HG03439 (cell line): ENCODE measurements around the gene SMTN.

Experiments used
- ATAC-seq: cut with Tn5 transposase; IDR thresholded peaks from one replicate; pipeline ENCODE4 v1.9.1; 2021; ENCODE audit warnings: mild to moderate bottlenecking, moderate library complexity; ENCODE audit not compliant: unreplicated experiment

SMTN gene

DNA sequence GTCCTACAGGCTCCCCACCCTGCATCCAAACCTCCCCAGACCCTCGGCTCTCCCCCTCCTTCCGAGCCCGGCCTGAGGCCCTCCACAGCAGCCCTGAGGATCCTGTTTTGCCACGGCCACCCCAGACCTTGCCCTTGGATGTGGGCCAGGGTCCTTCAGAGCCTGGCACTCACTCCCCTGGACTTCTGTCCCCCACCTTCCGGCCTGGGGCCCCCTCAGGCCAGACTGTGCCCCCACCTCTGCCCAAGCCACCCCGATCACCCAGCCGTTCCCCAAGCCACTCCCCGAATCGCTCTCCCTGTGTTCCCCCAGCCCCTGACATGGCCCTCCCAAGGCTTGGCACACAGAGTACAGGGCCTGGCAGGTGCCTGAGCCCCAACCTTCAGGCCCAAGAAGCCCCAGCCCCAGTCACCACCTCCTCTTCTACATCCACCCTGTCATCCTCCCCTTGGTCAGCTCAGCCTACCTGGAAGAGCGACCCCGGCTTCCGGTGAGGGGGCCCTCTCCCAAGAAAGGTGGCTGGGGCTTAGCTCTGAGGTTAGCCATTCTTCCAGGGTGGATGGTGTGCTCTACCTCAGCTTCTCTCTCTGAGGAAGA is 44.5 kb downstream of the SMTN start:
- no peak for ATAC-seq

DNA sequence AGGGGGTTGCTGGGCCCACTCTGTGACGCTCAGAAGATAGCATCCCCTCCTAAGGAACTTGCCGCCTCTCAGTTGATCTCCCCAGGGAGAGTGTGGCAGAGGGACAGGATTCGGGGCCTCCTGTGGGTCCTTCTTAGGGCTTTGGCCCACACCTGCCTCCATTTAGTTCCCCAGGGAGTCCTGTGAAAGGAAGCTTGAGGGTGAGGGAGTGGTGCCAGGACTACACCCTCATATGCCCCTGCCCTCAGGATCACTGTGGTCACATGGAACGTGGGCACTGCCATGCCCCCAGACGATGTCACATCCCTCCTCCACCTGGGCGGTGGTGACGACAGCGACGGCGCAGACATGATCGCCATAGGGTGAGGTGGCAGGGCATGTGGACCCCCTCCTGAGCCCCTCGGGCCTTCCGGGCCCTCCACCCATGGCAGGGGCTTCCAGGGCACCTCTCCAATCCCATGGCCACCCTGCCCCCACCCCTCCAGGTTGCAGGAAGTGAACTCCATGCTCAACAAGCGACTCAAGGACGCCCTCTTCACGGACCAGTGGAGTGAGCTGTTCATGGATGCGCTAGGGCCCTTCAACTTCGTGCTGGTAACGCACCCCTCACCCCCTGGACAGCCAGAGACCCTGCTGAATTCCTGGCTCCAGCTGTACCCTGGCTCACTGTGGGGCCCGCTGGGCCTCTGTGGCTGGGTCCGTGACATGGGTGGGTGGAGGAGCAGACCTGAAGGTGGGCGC is 45.2 kb downstream of the SMTN start:
- ATAC-seq, result no peak

DNA sequence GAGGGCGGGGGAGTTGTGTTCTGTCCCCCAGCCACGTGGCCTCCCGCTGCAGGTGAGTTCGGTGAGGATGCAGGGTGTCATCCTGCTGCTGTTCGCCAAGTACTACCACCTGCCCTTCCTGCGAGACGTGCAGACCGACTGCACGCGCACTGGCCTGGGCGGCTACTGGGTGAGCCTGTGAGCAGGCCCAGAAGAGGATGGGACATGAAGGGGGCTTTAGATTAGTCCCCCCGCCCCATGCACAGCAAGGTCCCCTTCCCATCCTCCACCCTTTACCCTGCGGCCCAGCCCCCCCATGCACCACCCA is 45.7 kb downstream of the SMTN start:
- ATAC-seq, result no peak

DNA sequence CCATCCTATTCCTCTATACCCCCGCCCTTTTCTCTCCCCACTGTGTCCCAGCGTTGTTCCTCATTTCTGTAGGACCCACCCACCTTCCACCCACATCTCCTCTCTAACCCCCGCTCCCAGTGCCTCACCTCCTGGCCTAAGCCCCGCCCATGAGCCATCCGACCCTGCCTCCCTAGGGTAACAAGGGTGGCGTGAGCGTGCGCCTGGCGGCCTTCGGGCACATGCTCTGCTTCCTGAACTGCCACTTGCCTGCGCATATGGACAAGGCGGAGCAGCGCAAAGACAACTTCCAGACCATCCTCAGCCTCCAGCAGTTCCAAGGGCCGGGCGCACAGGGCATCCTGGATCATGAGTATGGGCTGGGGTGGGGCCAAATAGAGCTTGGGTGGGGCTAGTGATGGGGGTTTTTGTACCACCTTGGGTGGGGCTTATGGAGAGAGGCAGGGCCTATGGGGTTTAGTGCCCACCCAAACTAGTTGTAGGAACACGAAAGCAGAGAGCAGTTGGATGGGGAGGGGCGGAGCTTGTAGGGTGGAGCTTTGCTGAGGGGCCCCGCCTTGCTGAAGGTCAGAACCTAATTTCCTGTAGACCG is 46.2 kb downstream of the SMTN start:
- ATAC-seq, result no peak

DNA sequence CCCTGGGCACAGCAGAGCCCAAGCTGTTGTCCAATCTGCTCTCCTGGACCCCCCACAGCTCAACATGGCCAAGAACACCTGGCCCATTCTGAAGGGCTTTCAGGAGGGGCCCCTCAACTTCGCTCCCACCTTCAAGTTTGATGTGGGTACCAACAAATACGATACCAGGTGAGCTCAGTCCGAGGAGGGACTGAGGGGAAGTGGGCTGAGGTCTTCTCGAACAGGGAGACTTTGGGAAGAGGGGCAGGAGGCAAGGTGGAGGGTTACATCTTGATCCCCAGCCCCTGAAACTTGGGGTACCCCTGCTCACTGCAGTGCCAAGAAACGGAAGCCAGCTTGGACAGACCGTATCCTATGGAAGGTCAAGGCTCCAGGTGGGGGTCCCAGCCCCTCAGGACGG is 47.0 kb downstream of the SMTN start:
- no peak for ATAC-seq

DNA sequence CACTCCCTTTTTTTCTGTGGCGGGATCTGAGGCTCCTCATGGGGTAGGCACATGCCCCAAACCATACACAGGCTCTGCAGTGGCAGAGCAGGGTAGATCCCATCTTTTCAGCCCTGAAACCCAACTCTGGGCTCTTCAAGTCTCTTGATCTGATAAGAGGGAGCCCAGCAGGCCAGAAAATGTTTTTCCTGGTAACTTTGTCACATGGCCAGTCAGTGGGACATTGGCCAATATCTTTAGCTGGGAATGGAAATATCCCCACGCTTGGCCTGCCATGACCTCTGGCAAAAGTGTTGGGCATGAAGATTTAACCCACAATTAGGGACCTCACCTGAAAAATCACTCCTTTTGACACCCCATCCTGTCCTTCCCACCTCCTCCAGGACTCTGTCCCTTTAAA is 49.8 kb downstream of the SMTN start:
- ATAC-seq, result no peak

DNA sequence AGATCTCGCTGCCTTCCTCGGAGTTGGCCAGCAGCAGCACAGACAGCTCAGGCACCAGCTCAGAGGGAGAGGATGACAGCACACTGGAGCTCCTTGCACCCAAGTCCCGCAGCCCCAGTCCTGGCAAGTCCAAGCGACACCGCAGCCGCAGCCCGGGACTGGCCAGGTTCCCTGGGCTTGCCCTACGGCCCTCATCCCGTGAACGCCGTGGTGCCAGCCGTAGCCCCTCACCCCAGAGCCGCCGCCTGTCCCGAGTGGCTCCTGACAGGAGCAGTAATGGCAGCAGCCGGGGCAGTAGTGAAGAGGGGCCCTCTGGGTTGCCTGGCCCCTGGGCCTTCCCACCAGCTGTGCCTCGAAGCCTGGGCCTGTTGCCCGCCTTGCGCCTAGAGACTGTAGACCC is 52.8 kb downstream of the SMTN start:
- ATAC-seq, result no peak

DNA sequence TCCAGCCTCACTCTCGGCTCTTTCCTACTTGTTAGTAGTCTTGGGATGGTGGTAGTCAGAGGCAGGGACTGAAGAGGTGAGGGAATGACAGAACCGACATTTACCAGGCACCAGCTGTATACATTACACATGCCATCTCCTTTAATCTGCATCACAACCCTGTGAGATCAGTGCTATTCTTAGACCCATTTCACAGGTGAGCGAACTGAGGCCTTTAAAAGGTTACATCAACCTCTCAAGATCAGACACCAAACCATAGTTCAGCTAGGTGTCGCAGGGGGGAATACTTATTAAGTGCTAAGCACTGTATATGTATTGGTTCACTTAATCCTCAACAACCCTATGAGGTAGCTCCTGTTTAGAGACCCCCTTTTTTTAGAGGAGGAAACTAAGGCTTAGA is 53.6 kb downstream of the SMTN start:
- no peak for ATAC-seq

DNA sequence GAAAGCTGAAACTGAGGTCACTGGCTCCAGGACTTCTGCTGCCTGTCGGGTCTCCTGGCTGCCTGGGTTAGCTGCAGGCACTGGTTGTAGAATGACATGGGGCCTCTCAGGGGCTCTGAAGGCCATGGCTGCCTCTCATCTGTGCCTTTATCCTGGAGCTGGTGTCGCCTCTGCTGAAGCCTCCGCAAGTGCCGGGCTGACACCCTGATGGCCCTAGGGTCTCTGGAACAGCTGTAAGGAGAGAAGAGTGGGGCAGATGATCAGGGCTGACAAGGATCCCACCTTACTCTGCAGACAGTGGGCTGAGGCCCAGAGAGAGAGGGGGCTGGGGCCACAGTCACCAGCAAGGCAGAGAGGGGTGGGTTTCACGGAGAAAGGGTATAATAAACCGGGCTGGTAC is 54.6 kb downstream of the SMTN start:
- no peak for ATAC-seq

DNA sequence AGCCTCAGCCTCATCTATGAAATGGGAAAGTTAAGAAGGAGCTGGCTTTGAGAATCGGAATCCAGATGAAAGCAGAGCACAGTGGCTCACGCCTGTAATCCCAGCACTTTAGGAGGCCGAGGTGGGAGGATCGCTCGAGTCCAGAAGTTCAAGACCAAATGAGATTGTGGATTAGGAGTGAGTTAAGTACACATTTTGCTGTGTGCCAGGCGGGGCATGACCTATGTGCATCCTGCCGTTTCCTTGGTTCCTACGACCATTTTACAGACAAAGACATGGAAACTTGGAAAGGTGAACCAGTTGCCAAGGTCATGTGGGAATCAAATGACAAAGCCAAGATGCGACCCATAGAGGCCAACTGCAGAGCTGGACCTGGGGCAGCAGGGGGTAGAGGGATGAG is 55.0 kb downstream of the SMTN start:
- ATAC-seq, result no peak

DNA sequence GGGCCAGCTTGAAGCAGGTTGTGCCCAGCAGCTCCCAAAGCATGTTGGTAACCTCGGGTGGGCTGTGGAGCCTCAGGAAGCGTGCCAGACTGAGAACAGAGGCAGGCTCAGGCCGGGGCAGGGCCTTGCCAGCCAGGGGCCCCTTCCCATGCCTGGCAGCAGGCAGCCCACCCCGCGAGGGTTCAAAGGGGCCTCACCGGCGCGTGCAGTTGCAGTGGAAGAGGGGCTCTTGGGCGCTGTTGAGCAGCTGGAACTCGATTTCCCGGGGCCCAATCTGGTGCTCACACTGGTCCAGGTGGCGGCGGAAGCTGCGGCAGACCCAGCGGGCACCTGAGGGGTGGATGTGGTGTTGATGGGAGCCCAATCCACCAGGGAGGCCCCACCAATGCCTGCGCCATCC is 55.6 kb downstream of the SMTN start:
- no peak for ATAC-seq

DNA sequence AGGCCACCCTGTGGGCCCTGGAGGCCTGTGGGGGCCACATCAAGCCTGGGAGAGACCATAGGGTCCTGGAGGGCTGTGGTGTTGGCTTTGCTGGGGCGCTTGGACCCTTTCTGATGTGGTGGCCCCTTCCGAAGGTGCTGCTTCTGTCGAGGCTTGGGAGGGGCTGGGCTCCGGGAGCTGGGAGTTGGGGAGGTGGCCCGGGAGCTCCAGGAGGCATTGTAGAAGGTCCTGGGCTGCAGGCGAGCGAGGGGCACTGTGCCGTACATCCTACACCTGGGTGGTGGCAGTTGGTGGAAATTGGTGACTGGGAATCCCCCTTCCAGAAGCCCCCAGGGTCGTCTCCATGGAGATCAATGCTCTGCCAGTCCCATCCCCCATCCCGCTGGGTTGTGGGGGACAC is 56.6 kb downstream of the SMTN start:
- ATAC-seq, result no peak

DNA sequence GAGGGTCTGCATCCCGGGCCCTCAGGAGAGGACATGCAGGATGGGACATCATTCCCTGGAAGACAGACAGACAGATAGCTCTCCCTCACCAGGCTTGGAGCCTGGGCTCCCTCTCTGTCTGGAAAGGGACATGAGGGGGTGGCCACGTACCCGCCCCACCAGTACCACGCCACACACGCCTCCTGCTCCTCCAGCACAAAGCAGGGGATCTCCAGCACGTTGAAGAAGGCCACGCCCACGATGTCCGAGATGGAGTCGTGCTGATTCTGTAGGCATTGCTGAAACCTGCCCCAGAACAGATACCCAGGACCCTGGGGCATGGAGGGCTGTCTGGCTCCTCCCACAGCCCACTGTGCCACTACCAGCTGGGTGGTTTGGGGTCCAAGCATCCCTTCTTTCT is 57.0 kb downstream of the SMTN start:
- ATAC-seq, result no peak

DNA sequence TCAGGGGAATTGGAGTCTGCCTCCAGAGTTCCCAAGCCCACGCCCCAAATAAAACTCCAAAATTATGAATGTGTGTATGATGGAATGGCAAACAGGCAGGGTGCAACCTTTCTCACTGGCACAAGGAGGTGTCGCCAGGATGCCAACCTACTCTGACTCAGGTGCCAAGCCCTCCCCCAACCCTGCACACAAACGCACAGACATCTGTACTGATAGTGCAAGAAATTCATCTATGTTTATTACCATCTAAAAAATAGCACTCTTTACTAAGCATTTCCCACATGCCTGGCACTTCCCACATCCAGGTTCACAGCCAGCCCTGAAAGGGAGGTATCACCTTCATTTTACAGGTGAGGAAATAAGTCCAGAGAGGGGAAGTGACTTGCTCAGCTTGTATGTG is 57.9 kb downstream of the SMTN start:
- no peak for ATAC-seq

DNA sequence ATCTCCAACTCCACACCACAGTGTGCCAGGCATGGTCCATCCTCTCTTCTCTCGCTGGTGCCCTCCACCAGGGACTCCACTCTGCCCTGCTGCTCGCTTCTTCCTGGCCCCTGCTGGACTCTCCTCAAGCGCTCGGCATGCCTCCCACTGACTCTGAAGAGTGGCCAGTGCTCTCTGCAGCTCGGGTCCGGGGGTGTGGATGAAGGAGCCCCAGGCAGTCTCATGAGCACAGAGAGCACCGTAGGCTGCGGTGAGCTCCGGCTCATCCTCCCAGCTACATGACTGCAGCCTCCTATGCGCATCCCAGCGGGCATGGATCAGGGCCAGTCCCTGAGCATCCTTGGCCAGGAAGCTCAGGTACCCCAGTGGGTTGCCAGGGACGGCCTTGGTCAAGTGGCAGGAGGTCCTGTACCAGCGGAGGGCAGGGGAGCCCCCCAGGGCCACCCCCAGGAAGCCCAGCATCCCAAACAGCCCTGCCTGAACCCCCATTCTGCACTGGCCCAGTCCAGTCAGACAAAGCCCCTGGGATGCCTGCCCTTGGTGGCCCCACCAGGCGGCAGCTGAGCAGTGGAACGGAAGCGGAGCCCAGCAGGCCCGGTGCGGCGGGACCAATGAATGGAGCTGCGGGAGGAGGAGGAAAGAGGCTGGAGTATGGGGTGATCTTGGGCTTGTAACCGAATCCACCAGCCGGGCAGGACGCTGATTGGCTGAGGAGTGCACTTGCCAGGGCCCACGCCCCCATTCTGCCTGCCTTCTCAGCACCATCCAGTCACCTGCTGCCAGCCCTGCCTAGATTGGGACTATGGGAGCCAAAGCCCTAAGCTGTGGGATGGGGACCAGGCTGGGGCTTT is 59.0 kb downstream of the SMTN start, which contains the start of gene PLA2G3:
TSS of gene PLA2G3 (minus strand) at position 643 of the 851 bp plus-strand sequence. CDS start at position 489, 154 bp downstream.
- ATAC-seq, result no peak

DNA sequence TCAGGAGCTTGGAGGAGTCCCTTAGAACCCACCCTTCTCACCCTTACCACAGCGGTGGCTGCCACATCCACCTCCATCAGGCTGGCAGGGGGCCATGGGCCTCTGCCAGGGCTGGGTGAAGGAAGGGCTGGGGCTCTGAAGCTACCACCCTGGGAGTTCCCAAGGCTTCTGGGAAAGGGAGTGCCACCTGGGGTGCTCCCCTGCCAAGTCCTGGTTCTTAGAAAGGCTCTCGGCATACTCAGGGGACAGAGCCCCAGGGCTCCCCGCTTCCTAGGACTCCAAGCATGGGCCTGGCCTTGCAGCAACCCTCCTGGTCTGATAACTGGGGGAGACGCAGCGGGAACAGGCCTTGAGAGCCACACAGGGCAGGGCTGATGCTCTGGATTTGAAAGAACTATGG is 59.6 kb downstream of the SMTN start:
- no peak for ATAC-seq

DNA sequence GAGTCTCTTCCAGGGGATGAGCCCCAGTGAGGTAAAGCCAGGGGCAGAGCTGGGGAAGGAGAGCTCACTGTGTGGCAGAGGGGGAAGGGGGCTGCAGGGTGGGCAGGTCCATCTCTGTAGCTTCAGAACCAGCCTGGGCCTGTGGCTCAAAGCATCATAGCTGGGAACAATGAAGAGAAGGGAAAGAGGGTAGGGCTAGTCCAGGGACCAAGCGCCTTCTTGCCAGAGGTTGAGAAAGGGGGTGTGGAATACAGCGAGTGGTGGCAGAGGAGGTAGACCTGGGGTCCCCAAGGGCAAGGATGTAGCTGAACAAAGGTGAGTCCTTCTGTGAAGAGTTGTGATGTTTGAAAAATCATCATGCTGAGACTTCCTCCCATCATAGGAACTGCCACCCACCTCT is 60.4 kb downstream of the SMTN start:
- no peak for ATAC-seq

DNA sequence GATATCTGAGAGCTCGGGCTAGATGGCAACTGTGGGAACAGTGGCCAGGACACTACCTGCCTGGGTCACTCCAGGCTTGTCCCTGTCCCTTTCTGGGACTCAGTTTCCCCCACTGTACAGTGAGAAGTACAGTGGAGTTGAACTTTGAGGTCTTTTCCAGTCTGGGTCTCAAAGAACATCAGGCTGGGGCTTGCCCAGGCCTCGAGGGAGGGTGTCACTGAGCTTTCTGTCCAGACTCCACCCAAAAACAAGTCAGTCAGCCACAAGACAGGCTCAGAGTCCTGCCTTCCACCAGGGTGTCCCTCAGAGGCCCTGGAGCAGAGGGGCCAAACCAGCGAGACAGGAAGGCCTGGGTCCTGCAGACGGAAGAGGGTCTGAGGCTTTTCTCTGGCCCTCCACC is 61.2 kb downstream of the SMTN start:
- ATAC-seq, result no peak

DNA sequence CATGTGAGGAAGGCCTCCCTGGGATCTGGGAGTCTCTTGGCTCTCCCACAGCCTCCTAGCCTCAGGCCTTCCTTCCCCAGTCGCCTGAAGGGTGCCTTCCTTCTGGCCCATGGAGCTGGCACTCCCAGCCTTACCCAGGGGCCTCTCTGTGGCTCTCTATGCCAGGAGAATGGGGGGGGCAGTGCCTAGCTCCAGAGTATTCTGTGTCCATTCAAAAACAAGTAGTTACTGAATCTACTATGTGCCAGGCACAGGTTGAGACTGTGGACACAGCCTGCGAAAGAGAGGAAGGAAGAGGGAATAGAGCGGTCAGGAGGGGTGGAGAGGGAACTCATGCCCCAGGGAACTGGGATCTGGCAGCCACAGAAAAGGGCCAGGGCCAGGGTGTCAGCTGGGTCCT is 61.9 kb downstream of the SMTN start:
- no peak for ATAC-seq

DNA sequence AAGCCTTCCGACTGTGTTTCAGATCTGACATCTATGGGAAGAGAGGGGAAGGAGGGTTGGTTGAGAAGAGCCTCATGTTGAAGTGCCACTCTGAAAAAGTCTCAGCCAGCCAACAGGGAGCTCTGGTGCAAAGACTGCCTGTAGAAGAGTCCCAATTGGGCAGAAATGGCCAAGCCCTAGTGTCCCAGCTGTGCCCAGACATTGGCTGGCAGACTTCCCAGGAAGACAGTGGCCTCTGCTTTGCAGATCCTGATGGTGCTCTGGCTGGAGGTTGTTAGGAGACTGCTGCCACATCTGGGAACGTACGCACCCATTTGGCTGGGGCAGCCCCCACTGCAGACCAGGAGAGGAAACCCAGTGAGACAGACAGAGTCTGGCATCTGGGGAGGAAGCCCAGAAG is 62.4 kb downstream of the SMTN start:
- ATAC-seq, result no peak

DNA sequence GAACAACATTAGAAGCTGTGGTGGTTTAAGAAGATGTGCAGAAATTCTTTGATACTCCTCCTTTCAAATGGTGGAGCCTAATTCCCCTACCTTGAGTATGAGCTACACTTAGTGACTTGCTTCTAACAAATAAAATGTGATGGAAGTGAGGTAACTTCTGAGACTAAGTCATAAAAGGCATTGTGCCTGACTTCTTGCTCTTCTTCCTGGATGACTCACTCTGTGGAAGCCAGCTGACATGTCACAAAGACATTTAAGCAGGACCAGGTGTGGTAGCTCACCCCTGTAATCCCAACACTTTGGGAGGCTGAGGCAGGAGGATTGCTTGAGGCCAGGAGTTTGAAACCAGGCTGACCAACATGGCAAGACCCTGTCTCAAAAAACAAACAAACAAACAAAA is 63.1 kb downstream of the SMTN start:
- ATAC-seq, result no peak

DNA sequence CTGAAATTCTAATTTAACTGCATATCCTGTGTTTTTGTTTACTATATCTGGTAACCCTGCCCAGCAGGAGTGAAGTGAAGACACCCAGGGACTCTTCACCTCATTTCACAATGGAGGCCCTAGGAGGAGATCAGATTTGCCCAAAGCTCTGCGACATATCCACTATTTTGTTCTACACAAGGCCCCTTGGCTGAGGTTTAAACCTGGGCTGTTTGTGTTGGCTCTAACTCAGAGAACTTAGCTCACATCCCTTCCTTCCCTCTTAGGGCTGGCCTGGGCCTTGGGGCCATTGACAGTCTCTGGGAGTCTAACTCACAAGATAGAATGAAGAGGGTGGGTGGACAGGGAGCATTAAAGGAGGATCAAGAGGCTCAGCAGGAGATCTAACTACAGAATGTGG is 67.4 kb downstream of the SMTN start:
- ATAC-seq, result no peak
